Spleen (tissue), 11 donors: ENCODE measurements around the gene EIF4A3. TPM values are rescaled to one million over a fixed set of nuclear protein-coding genes. Genes with fewer than 3 reads are reported as not detected.

Experiments
- DNase-seq: peaks from one replicate; pipeline ENCODE4 v3.0.0-alpha.2; 2020
- H3K27ac ChIP-seq, 8 donors: fragments of 200-600 bp; sonication (generic) in 7 of 8; 1 replicate in 4 of 8; 2 replicates in 4 of 8; pipeline versions ENCODE4 v1.5.0 to v1.8.0; 2016 to 2021; ENCODE audit warnings: inconsistent platforms in 4 of 8, mild to moderate bottlenecking in 4 of 8, moderate library complexity in 1 of 8
- H3K27me3 ChIP-seq, 7 donors: fragments of 200-600 bp; sonication (generic) in 6 of 7; replicated peaks in 1 of 7; 1 replicate in 4 of 7; 2 replicates in 3 of 7; pipeline versions ENCODE4 v1.5.0 to v1.8.0; 2016 to 2021; ENCODE audit warnings: inconsistent platforms in 3 of 7, mild to moderate bottlenecking in 1 of 7
- H3K36me3 ChIP-seq, 6 donors: fragments of 200-600 bp; sonication (generic) in 5 of 6; 1 replicate in 4 of 6; 2 replicates in 2 of 6; pipeline versions ENCODE4 v1.5.0 to v1.8.0; 2016 to 2021; ENCODE audit warnings: inconsistent platforms in 2 of 6
- H3K4me1 ChIP-seq, 6 donors: fragments of 200-600 bp; sonication (generic) in 5 of 6; 1 replicate in 3 of 6; 2 replicates in 3 of 6; pipeline versions ENCODE4 v1.5.0 to v1.8.0; 2016 to 2021; ENCODE audit warnings: inconsistent platforms in 3 of 6
- H3K4me3 ChIP-seq, 8 donors: fragments of 200-600 bp; sonication (generic) in 7 of 8; 1 replicate in 4 of 8; 2 replicates in 4 of 8; pipeline versions ENCODE4 v1.5.0 to v1.8.0; 2016 to 2021; ENCODE audit warnings: inconsistent platforms in 4 of 8, mild to moderate bottlenecking in 4 of 8, moderate library complexity in 2 of 8
- H3K9me3 ChIP-seq, 8 donors: fragments of 200-600 bp; sonication (generic) in 7 of 8; 1 replicate in 4 of 8; 2 replicates in 4 of 8; pipeline versions ENCODE4 v1.5.0 to v1.8.0; 2016 to 2021; ENCODE audit warnings: inconsistent platforms in 4 of 8
- POLR2A ChIP-seq, 3 donors: fragments of 450-650 bp; IDR thresholded peaks; one replicate each; pipeline ENCODE4 v1.5.1; 2017; ENCODE audit warnings: antibody characterized with exemption in 3 of 3, mild to moderate bottlenecking in 1 of 3
- POLR2AphosphoS5 ChIP-seq, 3 donors: sonication (generic); formaldehyde crosslinking; IDR thresholded peaks; one replicate each; pipeline ENCODE4 v1.5.1; 2017; ENCODE audit warnings: antibody characterized with exemption in 3 of 3
- WGBS, 5 donors: extraction: QIAGEN DNeasy Blood & Tissue Kit in 3 of 5; methylation state at CpG; one replicate each; pipeline versions ENCODE4 v1.1.5 to v1.1.7; 2013 to 2018; 5-methylcytosine and 5-hydroxymethylcytosine counted together
- intact Hi-C: fragments of 100-400 bp; cut with DNase I; formaldehyde crosslinking; loops from one replicate; pipeline ENCODE4 v1.15.0; 2023; ENCODE audit warnings: low total_unique reads
- polyA plus RNA-seq, 3 donors: library from polyadenylated mRNA; stranded (reverse); fragments of 200-250 nt; gene quantifications; one replicate each; pipeline ENCODE4 v1.2.1, GENCODE V29; 2013
- total RNA-seq, 7 donors: library from RNA; depleted of rRNA in 3 of 7; stranded (reverse); fragments of >200 nt in 3 of 7; fragmentation: NEBNext Ultra II Directional in 4 of 7; extraction: Animal tissue kit (Norgen Biotek cat#: 25700) in 4 of 7; gene quantifications; one replicate each; pipeline versions ENCODE4 v1.1.0 to v1.2.1, GENCODE V29; 2016 to 2021
- TF ChIP-seq, protein P1 (sequence below), 11 experiments: fragments of 200-600 bp in 7 of 11; fragments of 450-650 bp in 4 of 11; sonication (generic) in 4 of 11; IDR thresholded peaks in 8 of 11; conservative IDR thresholded peaks in 3 of 11; 1 replicate in 7 of 11; 2 replicates in 4 of 11; pipeline versions ENCODE4 v1.4.0 to v1.8.0; 2016 to 2021; ENCODE audit warnings: antibody characterized with exemption in 11 of 11, inconsistent platforms in 4 of 11, mild to moderate bottlenecking in 1 of 11
- donor health status: healthy with polysubstance abuse.
- donor health status: DM: no; HTN: no; CAD: no; lungs with moderate emphysema.
- donor health status: DM: no; HTN: no; CAD: no.
- donor health status: Bipolar disorder and iron deficiency.
- donor health status: healthy.
- donor health status: DM: no; HTN: no; CAD: no.
- donor health status: DM: yes; HTN: yes; CAD: no.

EIF4A3 gene
- total and polyA plus RNA-seq, 10 donors, result 37.3 to 79.5 (median 63.6) TPM

- WGBS, 5 donors, result 82 to 93% (median 90%) methylated on average over 9 to 18 of the region's 18 CpGs
- intact Hi-C loops, result no loop called here
- H3K4me3 ChIP-seq, result no peak overlapping the region
- peaks cover 13 to 49% (median 32%) of the 10 kb centered on the region in 6 donors for H3K4me1 ChIP-seq
- H3K36me3 ChIP-seq, result peaks cover 0 to 41% (median 0%) of the 10 kb centered on the region in 6 donors
- H3K9me3 ChIP-seq, result no peaks in the 10 kb centered on the region
- TF ChIP-seq POLR2AphosphoS5 (IDR thresholded peaks at IDR 0.05), result no peak
- no peak for TF ChIP-seq POLR2A (IDR thresholded peaks at IDR 0.05)
- TF ChIP-seq, protein P1, sequence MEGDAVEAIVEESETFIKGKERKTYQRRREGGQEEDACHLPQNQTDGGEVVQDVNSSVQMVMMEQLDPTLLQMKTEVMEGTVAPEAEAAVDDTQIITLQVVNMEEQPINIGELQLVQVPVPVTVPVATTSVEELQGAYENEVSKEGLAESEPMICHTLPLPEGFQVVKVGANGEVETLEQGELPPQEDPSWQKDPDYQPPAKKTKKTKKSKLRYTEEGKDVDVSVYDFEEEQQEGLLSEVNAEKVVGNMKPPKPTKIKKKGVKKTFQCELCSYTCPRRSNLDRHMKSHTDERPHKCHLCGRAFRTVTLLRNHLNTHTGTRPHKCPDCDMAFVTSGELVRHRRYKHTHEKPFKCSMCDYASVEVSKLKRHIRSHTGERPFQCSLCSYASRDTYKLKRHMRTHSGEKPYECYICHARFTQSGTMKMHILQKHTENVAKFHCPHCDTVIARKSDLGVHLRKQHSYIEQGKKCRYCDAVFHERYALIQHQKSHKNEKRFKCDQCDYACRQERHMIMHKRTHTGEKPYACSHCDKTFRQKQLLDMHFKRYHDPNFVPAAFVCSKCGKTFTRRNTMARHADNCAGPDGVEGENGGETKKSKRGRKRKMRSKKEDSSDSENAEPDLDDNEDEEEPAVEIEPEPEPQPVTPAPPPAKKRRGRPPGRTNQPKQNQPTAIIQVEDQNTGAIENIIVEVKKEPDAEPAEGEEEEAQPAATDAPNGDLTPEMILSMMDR (IDR thresholded peaks at IDR 0.05 in 8 of 11, conservative IDR thresholded peaks at IDR 0.05 in 3 of 11), result no peak
- H3K27ac ChIP-seq, result no peak overlapping the region
- peak; percentile 79 for DNase-seq
- no peaks in the 10 kb centered on the region for H3K27me3 ChIP-seq
Observed at GRCh38 chr17:80104956-80105375, 42.0 kb downstream of the EIF4A3 start.

- Histone ChIP-seq H3K27ac (no peak overlapping the region), H3K4me3 (no peak overlapping the region), H3K9me3 (no peaks in the 10 kb centered on the region), H3K27me3 (no peaks in the 10 kb centered on the region), H3K4me1 (peaks cover 14 to 47% (median 32%) of the 10 kb centered on the region in 6 donors), H3K36me3 (peaks cover 0 to 37% (median 0%) of the 10 kb centered on the region in 6 donors)
- intact Hi-C loops, result no loop called here
- DNase-seq, result peak; percentile 73
- WGBS, 5 donors, result 64 to 90% (median 77%) methylated on average over 15 to 26 of the region's 26 CpGs
- peak in 2 of 3 donors; percentile 43 to 50 for TF ChIP-seq POLR2AphosphoS5 (IDR thresholded peaks at IDR 0.05)
- TF ChIP-seq, protein P1 (IDR thresholded peaks at IDR 0.05 in 8 of 11, conservative IDR thresholded peaks at IDR 0.05 in 3 of 11), result no peak
Observed at GRCh38 chr17:80104321-80104955, 42.5 kb downstream of the EIF4A3 start.

- no peak overlapping the region for H3K27ac ChIP-seq
- H3K36me3 ChIP-seq, result peaks cover 0 to 30% (median 0%) of the 10 kb centered on the region in 6 donors
- H3K27me3 ChIP-seq, result no peaks in the 10 kb centered on the region
- no peaks in the 10 kb centered on the region for H3K9me3 ChIP-seq
- TF ChIP-seq, protein P1 (IDR thresholded peaks at IDR 0.05 in 8 of 11, conservative IDR thresholded peaks at IDR 0.05 in 3 of 11), result no peak
- TF ChIP-seq POLR2A (IDR thresholded peaks at IDR 0.05), result no peak
- WGBS, 5 donors, result 86 to 92% (median 90%) methylated on average over 19 of the region's 19 CpGs
- no peak overlapping the region for H3K4me3 ChIP-seq
- intact Hi-C loops, result no loop called here
- peaks cover 14 to 47% (median 31%) of the 10 kb centered on the region in 6 donors for H3K4me1 ChIP-seq
- peak; percentile 52 for DNase-seq
Observed at GRCh38 chr17:80103449-80104085, 43.4 kb downstream of the EIF4A3 start.
